Endothelial cell of umbilical vein (primary cell): ENCODE data around the gene GRAMD1B. TPM values are rescaled to one million over a fixed set of nuclear protein-coding genes. Genes with fewer than 3 reads are reported as not detected.

Source experiments
- BruUV-seq: library from RNA; stranded (reverse); fragments of 400-500 nt; replicated peaks from 2 replicates; lab custom pipeline; 2021; lab: Mats Ljungman, UMichigan
- CTCF ChIA-PET: fragments of 300-600, 350-600 bp; sonication (Branson Sonifier 250); formaldehyde crosslinking; loops from one replicate; lab custom pipeline; 2021; ENCODE audit warnings: antibody characterized with exemption, inconsistent platforms; lab: Charles Lee
- POLR2A ChIA-PET: fragments of 300-600, 350-600 bp; sonication (Branson Sonifier 250); formaldehyde crosslinking; loops from one replicate; lab custom pipeline; 2021; ENCODE audit warnings: antibody characterized with exemption, inconsistent platforms; lab: Charles Lee
- DNase-seq: peaks from one replicate; pipeline ENCODE4 v3.0.0-alpha.2; 2011; ENCODE audit warnings: low read depth, low spot score
- FAIRE-seq: peaks from 2 replicates; lab custom pipeline; 2011; peaks lifted over from hg19 to GRCh38; lab: Jason Lieb, UNC
- H2AFZ ChIP-seq: 2 replicates; pipeline ENCODE4 v1.6.0; 2012; ENCODE audit warnings: low read depth, low read length, control low read depth, inconsistent platforms
- H3K27ac ChIP-seq: 2 replicates; pipeline ENCODE4 v1.5.1; 2011; ENCODE audit warnings: low read depth, mild to moderate bottlenecking, control low read depth, low read length, moderate library complexity; ENCODE audit not compliant: insufficient read depth
- H3K27me3 ChIP-seq, 2 experiments: 2 replicates each; pipeline versions ENCODE4 v1.6.0 to v1.6.1; 2011; ENCODE audit warnings: low read length in 2 of 2, mixed read lengths in 1 of 2; ENCODE audit not compliant: control insufficient read depth in 2 of 2, insufficient read depth in 2 of 2
- H3K36me3 ChIP-seq, 2 experiments: 2 replicates in 1 of 2; 3 replicates in 1 of 2; pipeline ENCODE4 v1.5.1; 2011; ENCODE audit warnings: low read length in 2 of 2, mild to moderate bottlenecking in 1 of 2, moderate library complexity in 1 of 2; ENCODE audit not compliant: control insufficient read depth in 2 of 2, insufficient read depth in 2 of 2; ENCODE audit errors: extremely low read depth in 1 of 2
- H3K4me1 ChIP-seq: 3 replicates; pipeline ENCODE4 v1.5.1; 2011; ENCODE audit warnings: mild to moderate bottlenecking, low read length; ENCODE audit not compliant: control insufficient read depth, insufficient read depth; ENCODE audit errors: extremely low read depth
- H3K4me2 ChIP-seq: 2 replicates; pipeline ENCODE4 v1.6.1; 2011; ENCODE audit warnings: low read length, control low read depth, mixed read lengths; ENCODE audit not compliant: insufficient read depth
- H3K4me3 ChIP-seq, 3 experiments: fragments of 200-600 bp in 1 of 3; sonication (generic), shearing (Covaris generic) in 1 of 3; replicated peaks in 1 of 3; 2 replicates each; pipeline ENCODE4 v1.5.1; 2011 to 2016; ENCODE audit warnings: control low read depth in 3 of 3, low read length in 3 of 3, mild to moderate bottlenecking in 2 of 3, inconsistent platforms in 1 of 3, low read depth in 1 of 3, moderate library complexity in 1 of 3; ENCODE audit not compliant: insufficient read depth in 1 of 3
- H3K79me2 ChIP-seq: 2 replicates; pipeline ENCODE4 v1.6.0; 2012; ENCODE audit warnings: low read length, inconsistent platforms; ENCODE audit not compliant: control insufficient read depth, insufficient read depth
- H3K9ac ChIP-seq: replicated peaks from 2 replicates; pipeline ENCODE3; 2011; ENCODE audit warnings: low read length, control low read depth; ENCODE audit not compliant: insufficient read depth; ENCODE audit errors: extremely low read depth
- H3K9me1 ChIP-seq: replicated peaks from 3 replicates; pipeline ENCODE4 v1.6.0; 2011; ENCODE audit warnings: mild to moderate bottlenecking, low read length; ENCODE audit not compliant: control insufficient read depth, insufficient read depth; ENCODE audit errors: extremely low read depth
- H3K9me3 ChIP-seq: replicated peaks from 2 replicates; pipeline ENCODE4 v1.5.1; 2012; ENCODE audit warnings: low read length, inconsistent platforms; ENCODE audit not compliant: control insufficient read depth, insufficient read depth
- H4K20me1 ChIP-seq: replicated peaks from 2 replicates; pipeline ENCODE3; 2011; ENCODE audit warnings: mild to moderate bottlenecking, low read length; ENCODE audit not compliant: control insufficient read depth, insufficient read depth; ENCODE audit errors: extremely low read depth
- EZH2 ChIP-seq: IDR thresholded peaks from 2 replicates; pipeline ENCODE4 v1.6.1; 2012; ENCODE audit warnings: borderline replicate concordance, low read depth, mild to moderate bottlenecking, moderate library complexity, low read length, inconsistent platforms; ENCODE audit not compliant: severe bottlenecking
- GATA2 ChIP-seq: IDR thresholded peaks from 2 replicates; pipeline ENCODE4 v1.7.0; 2011; ENCODE audit warnings: low read depth, mild to moderate bottlenecking, moderate library complexity, mixed read lengths, low read length; ENCODE audit not compliant: insufficient read length, insufficient read depth
- JUN ChIP-seq: IDR thresholded peaks from 2 replicates; pipeline ENCODE4 v1.6.1; 2011; ENCODE audit warnings: borderline replicate concordance, low read depth; ENCODE audit not compliant: insufficient read length, insufficient read depth
- MYC ChIP-seq: IDR thresholded peaks from one replicate; pipeline ENCODE4 v1.6.1; 2011; ENCODE audit warnings: mild to moderate bottlenecking, low read depth, low read length
- POLR2A ChIP-seq: IDR thresholded peaks from 2 replicates; pipeline ENCODE4 v1.6.1; 2012; ENCODE audit warnings: low read depth, mild to moderate bottlenecking, control low read depth, low read length
- dilution Hi-C: fragments of 300-500 bp; cut with MboI; formaldehyde crosslinking; loops from one replicate; pipeline ENCODE4 v1.15.0; 2019; ENCODE audit warnings: low sequenced_read_pairs; ENCODE audit not compliant: extremely low pct_ligation_motif_present
- intact Hi-C: fragments of 100-400 bp; cut with micrococcal nuclease; formaldehyde crosslinking; loops from one replicate; pipeline ENCODE4 v1.10.0; 2022
- polyA plus RNA-seq, 4 experiments: library from polyadenylated mRNA; depleted of rRNA in 3 of 4; stranded (reverse) in 3 of 4; unstranded in 1 of 4; fragments of >200 nt; gene quantifications; 2 replicates each; pipeline versions ENCODE4 v1.2.1 to v1.2.3, GENCODE V29; 2011 to 2012; ENCODE audit warnings: missing spikeins in 1 of 4
- total RNA-seq: library from RNA; stranded (reverse); gene quantifications from 2 replicates; pipeline ENCODE4 v1.2.3, GENCODE V29; 2021
- TF ChIP-seq, protein P1 (sequence below), 2 donors: IDR thresholded peaks; 1 replicate in 1 of 2; 2 replicates in 1 of 2; pipeline ENCODE4 v1.5.1; 2011; ENCODE audit warnings: low read length in 2 of 2, mild to moderate bottlenecking in 2 of 2, moderate library complexity in 2 of 2, control low read depth in 1 of 2, inconsistent platforms in 1 of 2, low read depth in 1 of 2; ENCODE audit not compliant: insufficient read depth in 1 of 2; ENCODE audit errors: extremely low read depth in 1 of 2

Gene GRAMD1B
- total and polyA plus RNA-seq, 2 donors (not counting 3 experiments of a cell fraction or from before 2014, with no cell fraction given), result 5.1 to 11.1 TPM

DNA sequence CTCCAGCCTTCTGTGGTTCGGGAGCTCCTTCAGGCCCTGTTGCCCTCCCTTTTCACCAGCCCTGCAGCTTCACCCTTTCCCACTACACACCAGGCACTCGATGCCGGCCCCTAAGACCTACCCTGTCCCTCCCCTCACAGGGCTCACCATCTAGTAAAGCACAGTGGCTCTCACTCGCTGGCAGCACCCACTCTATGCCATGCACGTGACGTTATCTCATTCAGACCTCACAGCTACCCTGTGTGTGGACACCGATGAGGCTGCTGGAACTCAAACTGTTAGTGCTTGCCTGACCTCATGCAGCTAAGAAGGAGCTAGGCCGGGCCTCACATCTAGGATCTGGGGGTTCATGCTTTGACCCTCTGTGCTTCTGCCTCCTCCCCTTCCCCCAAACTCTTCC is 178.9 kb downstream of the GRAMD1B start:
- Histone ChIP-seq H3K79me2 (no peaks in the 10 kb centered on the region), H3K4me1 (no peaks in the 10 kb centered on the region), H3K4me2 (no peak overlapping the region), H3K27me3 (no peaks in the 10 kb centered on the region), H3K9me1 (no peaks in the 10 kb centered on the region), H3K9me3 (no peaks in the 10 kb centered on the region), H4K20me1 (no peaks in the 10 kb centered on the region), H3K27ac (no peak overlapping the region), H2AFZ (no peak overlapping the region), H3K4me3 (no peak overlapping the region), H3K9ac (no peak overlapping the region), H3K36me3 (no peaks in the 10 kb centered on the region)
- dilution Hi-C loops, result no loop called here
- no peak for TF ChIP-seq GATA2
- TF ChIP-seq, protein P1, sequence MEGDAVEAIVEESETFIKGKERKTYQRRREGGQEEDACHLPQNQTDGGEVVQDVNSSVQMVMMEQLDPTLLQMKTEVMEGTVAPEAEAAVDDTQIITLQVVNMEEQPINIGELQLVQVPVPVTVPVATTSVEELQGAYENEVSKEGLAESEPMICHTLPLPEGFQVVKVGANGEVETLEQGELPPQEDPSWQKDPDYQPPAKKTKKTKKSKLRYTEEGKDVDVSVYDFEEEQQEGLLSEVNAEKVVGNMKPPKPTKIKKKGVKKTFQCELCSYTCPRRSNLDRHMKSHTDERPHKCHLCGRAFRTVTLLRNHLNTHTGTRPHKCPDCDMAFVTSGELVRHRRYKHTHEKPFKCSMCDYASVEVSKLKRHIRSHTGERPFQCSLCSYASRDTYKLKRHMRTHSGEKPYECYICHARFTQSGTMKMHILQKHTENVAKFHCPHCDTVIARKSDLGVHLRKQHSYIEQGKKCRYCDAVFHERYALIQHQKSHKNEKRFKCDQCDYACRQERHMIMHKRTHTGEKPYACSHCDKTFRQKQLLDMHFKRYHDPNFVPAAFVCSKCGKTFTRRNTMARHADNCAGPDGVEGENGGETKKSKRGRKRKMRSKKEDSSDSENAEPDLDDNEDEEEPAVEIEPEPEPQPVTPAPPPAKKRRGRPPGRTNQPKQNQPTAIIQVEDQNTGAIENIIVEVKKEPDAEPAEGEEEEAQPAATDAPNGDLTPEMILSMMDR (IDR thresholded peaks at IDR 0.05; ENCODE audit: extremely low read depth in 1 of 2, insufficient read depth in 1 of 2, low read depth in 1 of 2, low read length in 2 of 2), result no peak
- no peak for TF ChIP-seq EZH2
- TF ChIP-seq POLR2A, result no peak
- TF ChIP-seq MYC, result no peak
- BruUV-seq, result no TSS peak
- POLR2A ChIA-PET, result no interaction called here
- CTCF ChIA-PET, result no interaction called here
- FAIRE-seq, result no peak
- intact Hi-C loops, result no loop called here
- no peak for DNase-seq

DNA sequence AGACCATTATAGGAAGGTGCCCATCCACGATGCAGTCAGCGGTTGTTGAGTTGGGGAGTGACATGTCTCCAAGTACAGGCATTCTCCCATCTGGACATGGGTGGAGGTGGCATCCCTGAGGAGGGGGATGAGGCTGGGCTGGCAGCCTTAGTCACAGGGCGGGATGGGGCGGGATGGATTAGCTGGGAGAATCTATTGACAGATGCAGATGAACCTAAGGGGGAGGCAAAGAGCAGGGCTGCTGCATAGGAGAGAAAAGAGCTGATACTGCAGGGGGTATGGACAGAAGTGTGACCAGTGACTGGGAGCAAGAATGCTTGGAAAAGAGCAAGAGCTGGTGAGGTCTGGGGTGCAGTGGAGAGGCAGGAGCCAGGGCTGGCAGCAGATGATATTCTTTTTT is 181.6 kb downstream of the GRAMD1B start:
- no TSS peak for BruUV-seq
- TF ChIP-seq MYC (no peak), JUN (no peak)
- H4K20me1 ChIP-seq, result no peaks in the 10 kb centered on the region
- no peak overlapping the region for H3K4me3 ChIP-seq
- no peaks in the 10 kb centered on the region for H3K4me1 ChIP-seq
- dilution Hi-C loops, result no loop called here
- peaks cover 0 to 4% of the 10 kb centered on the region in 2 experiments for H3K36me3 ChIP-seq
- no peaks in the 10 kb centered on the region for H3K9me1 ChIP-seq
- no peak overlapping the region for H3K27ac ChIP-seq
- POLR2A ChIA-PET, result no interaction called here
- FAIRE-seq, result no peak
- intact Hi-C loops, result no loop called here
- H3K79me2 ChIP-seq, result no peaks in the 10 kb centered on the region
- no peaks in the 10 kb centered on the region for H3K27me3 ChIP-seq
- no peak for DNase-seq
- no peak overlapping the region for H2AFZ ChIP-seq
- no peak overlapping the region for H3K4me2 ChIP-seq
- no peaks in the 10 kb centered on the region for H3K9me3 ChIP-seq
- no peak overlapping the region for H3K9ac ChIP-seq
- CTCF ChIA-PET, result interaction anchor here (0.9 to 1.7 kb wide), 3 partner anchors 31 to 96 kb away, joined by 4 to 5 read pairs (median 4); no protein-coding TSS in a partner anchor
